ENCODE measurements around the gene LYL1. TPM values are rescaled to one million over a fixed set of nuclear protein-coding genes. Genes with fewer than 3 reads are reported as not detected.

LYL1 gene
- 2.9 and 6.4 TPM in 2 replicates for total RNA-seq

DNA sequence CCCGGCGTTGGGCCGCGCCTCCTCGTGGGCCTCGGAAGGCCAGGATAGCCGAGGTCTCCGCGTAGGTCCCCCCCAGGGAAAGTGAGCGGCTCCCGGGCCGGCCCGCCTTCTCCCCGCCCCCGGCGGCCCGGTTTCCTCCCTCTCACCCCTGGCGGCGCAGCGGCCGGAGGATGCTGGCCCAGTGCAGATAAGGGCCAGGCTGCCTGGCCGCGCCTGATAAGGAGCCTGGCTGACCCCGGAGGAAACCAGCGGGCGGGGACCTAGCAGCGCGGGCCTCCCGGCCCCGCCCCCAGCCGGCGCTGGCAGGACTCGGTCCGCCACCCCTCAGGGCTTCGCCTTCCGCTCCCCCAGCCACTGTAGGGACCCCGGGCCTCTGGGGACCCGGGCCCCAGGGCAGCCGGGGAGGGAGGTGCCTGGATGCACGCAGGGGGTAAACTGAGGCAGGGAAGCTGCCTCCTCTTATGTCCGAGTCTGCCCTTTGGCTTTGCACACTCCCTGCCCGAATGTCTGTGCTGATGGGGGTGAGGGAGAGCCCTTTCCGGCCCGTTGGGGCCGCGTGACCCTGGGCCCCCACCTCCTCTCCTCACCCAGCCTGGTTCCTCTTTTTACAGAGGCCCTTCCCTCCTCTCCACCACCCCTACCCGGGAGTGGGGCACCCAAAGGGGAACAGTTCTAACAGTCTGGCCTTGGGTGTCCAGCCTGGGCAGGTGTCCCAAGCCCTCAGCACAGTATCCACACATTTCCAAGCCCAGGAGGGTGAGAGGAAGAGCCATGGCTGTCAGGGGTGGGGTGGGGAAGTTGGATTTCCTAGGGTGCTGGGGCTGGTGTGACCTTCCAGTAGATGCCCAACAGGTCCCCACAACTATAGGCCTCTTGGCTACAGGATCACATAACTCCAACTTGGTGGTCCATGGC, at the start of gene LYL1:
LYL1 (minus strand) TSS at position 193 of the 915 bp plus-strand sequence. CDS start 1,687 bp downstream, outside the sequence.

DNA sequence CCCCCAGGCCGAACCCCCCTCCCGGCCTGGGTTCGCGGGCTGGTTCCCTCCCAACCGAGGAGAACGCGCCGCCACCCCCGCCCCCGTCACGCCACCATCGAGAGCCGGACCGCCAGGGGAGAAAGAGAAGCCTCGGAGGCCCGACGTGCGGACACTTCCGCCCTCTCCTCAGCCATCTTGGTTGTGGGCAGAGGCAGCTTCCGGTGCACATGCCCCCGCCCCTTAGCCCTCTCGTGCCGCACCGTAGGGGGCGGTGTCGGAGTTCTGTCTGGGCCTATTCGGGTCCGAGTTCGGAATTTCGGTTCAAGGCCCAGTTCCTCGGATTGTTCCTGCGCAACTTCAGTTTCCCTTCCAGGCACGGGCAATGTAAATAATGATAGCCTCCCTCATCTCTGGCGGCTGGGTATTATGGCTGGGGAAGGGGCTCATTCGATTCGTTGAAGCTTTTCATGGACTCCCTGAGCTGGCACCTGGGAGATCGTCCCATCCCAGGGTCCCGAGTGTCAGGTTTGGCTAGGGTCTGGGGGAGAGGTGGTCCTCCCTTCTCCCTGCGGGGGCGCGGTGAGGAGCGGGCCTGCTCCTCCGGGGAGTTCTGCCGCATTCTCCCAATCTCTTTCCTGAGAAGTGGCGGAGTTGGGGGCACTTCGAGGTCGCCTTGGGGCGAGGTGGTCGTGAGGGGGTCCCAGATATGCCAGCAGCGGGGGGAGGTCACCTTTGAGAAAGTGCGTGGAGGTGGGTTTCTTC, 47.7 kb upstream of the LYL1 start, which contains the start of the genes IER2 and STX10:
IER2 (plus strand) TSS at position 225 of the 744 bp plus-strand sequence. CDS start 2,776 bp downstream, outside the sequence.
STX10 (minus strand) TSS at position 189 of the 744 bp plus-strand sequence. CDS start 202 bp downstream, outside the sequence.

GRCh38 chr19:13117772-13118423, 15.2 kb upstream of the LYL1 start, which contains the start of gene NACC1:
NACC1 (plus strand) TSS chr19:13118264; CDS start chr19:13135208, 16,944 bp downstream.

GRCh38 chr19:13116282-13117175, 13.9 kb upstream of the LYL1 start, which contains the start of gene TRMT1:
TRMT1 (minus strand) TSS chr19:13116740; CDS start chr19:13116399, 341 bp downstream.

Other genes with a start within 250 kb of the LYL1 start
- gene DNASE2, start 221.4 kb downstream of the LYL1 start, total RNA-seq, result 23.1 and 54.4 TPM in 2 replicates
- not detected in 2 replicates for gene KLF1, start 215.7 kb downstream of the LYL1 start, total RNA-seq
- gene GCDH, start 211.7 kb downstream of the LYL1 start, total RNA-seq, result 32.6 and 60.9 TPM in 2 replicates
- gene SYCE2, start 183.6 kb downstream of the LYL1 start, total RNA-seq, result 0.25 and 0.33 TPM in 2 replicates
- 61.7 and 98.1 TPM in 2 replicates for gene FARSA, start 169.1 kb downstream of the LYL1 start, total RNA-seq
- 525 and 1,118 TPM in 2 replicates for gene CALR, start 164.2 kb downstream of the LYL1 start, total RNA-seq
- gene RAD23A, start 157.0 kb downstream of the LYL1 start, total RNA-seq, result 104 and 117 TPM in 2 replicates
- 45.5 and 82.6 TPM in 2 replicates for gene GADD45GIP1, start 145.6 kb downstream of the LYL1 start, total RNA-seq
- gene DAND5, start 133.3 kb downstream of the LYL1 start, total RNA-seq, result 0.16 TPM in 1 of 2 replicates, not detected in the other
- 6.7 and 16.2 TPM in 2 replicates for gene NFIX, start 107.4 kb downstream of the LYL1 start, total RNA-seq
- gene TRMT1, start 13.9 kb upstream of the LYL1 start, total RNA-seq, result 42.7 and 48.6 TPM in 2 replicates
- gene NACC1, start 15.4 kb upstream of the LYL1 start, total RNA-seq, result 107 and 120 TPM in 2 replicates
- gene STX10, start 47.5 kb upstream of the LYL1 start, total RNA-seq, result 79.7 and 95.2 TPM in 2 replicates
- gene IER2, start 47.6 kb upstream of the LYL1 start, total RNA-seq, result 75.2 and 81.3 TPM in 2 replicates

Data from mesangial cell (primary cell).